ENCODE measurements around the gene INTS11.

The INTS11 gene

DNA sequence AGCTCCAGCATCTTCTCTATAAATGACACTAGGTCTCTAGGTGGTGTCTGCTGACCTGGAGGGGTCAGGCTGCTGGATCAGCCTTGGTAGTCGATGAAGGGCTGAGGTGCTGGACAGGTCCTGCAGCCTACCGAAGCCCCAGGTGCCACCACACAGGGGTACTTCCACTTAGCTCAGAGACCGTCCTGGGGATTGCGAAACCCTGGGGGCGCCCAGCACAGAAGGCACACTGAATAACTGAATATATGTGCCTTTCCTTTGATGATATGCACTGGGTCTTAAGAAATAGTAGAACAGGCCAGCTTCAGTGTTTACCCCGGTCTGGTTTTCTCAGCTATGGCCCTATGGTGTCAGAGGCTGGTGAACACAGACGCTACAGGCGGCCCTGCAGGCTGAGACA is 61.7 kb downstream of the INTS11 start:
- no peak for DNase-seq (ENCODE audit: low read depth)

DNA sequence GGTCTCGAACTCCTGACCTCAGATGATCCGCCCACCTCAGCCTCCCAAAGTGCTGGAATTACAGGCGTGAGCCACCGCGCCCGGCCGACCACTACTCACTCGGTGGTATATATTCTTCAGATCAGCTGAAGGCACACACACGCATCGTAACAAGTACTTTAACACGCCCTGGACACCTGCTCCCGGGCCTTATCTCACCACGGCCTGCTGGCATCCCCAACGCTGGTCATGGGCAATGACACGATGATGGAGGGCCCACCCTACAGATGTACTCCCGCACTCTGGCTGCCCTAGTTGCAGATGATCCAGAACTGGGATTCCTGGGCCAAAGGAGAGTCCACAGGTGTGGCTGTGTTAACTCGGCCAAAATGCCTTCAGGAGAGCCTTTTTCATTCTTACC is 62.4 kb downstream of the INTS11 start:
- DNase-seq (ENCODE audit: low read depth): no peak

All from HS-27A (cell line).